Gastrocnemius medialis (tissue), 4 donors: ENCODE results near the gene SCTR. TPM values are rescaled to one million over a fixed set of nuclear protein-coding genes. Genes with fewer than 3 reads are reported as not detected.

Source experiments
- ATAC-seq, 2 donors: fragments of 150-250 bp; one replicate each; pipeline ENCODE4 v1.9.1; 2016
- DNase-seq, 2 donors: peaks; one replicate each; pipeline ENCODE4 v3.0.0-alpha.2; 2019
- H3K27ac ChIP-seq, 4 donors: fragments of 200-600 bp; sonication (generic); 1 replicate in 1 of 4; 2 replicates in 3 of 4; pipeline ENCODE4 v1.5.1; 2016 to 2018; ENCODE audit warnings: mild to moderate bottlenecking in 2 of 4, moderate library complexity in 1 of 4
- H3K27me3 ChIP-seq, 3 donors: fragments of 200-600 bp; sonication (generic) in 2 of 3; 1 replicate in 1 of 3; 2 replicates in 2 of 3; pipeline versions ENCODE4 v1.5.1 to v1.6.0; 2016 to 2019; ENCODE audit warnings: mild to moderate bottlenecking in 1 of 3, moderate library complexity in 1 of 3
- H3K36me3 ChIP-seq, 2 donors: fragments of 200-600 bp; sonication (generic) in 1 of 2; one replicate each; pipeline ENCODE4 v1.5.1; 2017 to 2018
- H3K4me1 ChIP-seq, 2 donors: fragments of 200-600 bp; sonication (generic) in 1 of 2; one replicate each; pipeline ENCODE4 v1.5.1; 2016 to 2017; ENCODE audit warnings: mild to moderate bottlenecking in 2 of 2
- H3K4me3 ChIP-seq, 4 donors: fragments of 200-600 bp; sonication (generic) in 3 of 4; 1 replicate in 1 of 4; 2 replicates in 3 of 4; pipeline ENCODE4 v1.5.1; 2016 to 2019; ENCODE audit warnings: mild to moderate bottlenecking in 2 of 4
- H3K9me3 ChIP-seq, 3 donors: fragments of 200-600 bp; sonication (generic) in 2 of 3; 1 replicate in 1 of 3; 2 replicates in 2 of 3; pipeline ENCODE4 v1.5.1; 2016 to 2019
- POLR2A ChIP-seq, 2 donors: fragments of 450-650 bp; IDR thresholded peaks; one replicate each; pipeline ENCODE4 v1.6.1; 2017; ENCODE audit warnings: antibody characterized with exemption in 2 of 2, mild to moderate bottlenecking in 2 of 2, moderate library complexity in 2 of 2
- in situ Hi-C, 4 donors: fragments of 200-750 bp; cut with MboI; loops; one replicate each; pipeline versions ENCODE4 v1.15.0 to v1.8.0; 2017; ENCODE audit warnings: low sequenced_read_pairs in 4 of 4
- intact Hi-C: fragments of 100-400 bp; cut with DNase I; formaldehyde crosslinking; loops from one replicate; pipeline ENCODE4 v1.15.1; 2023; ENCODE audit warnings: low total_unique reads
- total RNA-seq, 4 donors: library from RNA; depleted of rRNA; stranded (reverse); fragments of >200 nt; gene quantifications; one replicate each; pipeline versions ENCODE4 v1.1.0 to v1.2.3, GENCODE V29; 2016
- TF ChIP-seq, protein P1 (sequence below), 5 experiments: fragments of 450-650 bp in 3 of 5; fragments of 200-600 bp in 2 of 5; sonication (generic) in 2 of 5; IDR thresholded peaks in 4 of 5; conservative IDR thresholded peaks in 1 of 5; 1 replicate in 4 of 5; 2 replicates in 1 of 5; pipeline ENCODE4 v1.5.1; 2016 to 2019; ENCODE audit warnings: antibody characterized with exemption in 5 of 5, mild to moderate bottlenecking in 3 of 5, moderate library complexity in 3 of 5

Gene SCTR
- total RNA-seq, 4 donors from 2014 or later = not detected

DNA sequence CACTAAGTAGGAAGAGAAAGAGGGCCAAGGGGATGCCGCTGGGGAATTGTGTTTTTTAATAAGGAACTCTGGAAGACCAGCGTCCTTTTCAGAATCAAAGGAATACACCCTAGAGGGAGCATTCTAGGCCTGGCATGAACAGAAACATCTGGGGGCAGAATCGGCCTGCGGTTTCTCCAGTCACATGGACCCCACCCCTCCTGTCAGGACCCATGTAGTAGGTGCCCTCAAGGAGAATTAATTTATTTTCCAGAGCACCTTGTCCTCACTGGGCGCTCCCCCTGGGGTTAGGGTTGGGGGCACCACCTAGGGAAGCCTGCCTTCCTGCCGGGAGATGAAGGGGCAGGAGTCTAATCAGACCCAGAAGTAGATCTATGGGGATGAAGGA lies 48.4 kb downstream of the SCTR start:
- intact Hi-C loops (loop anchor here (1.0 kb wide), 1 partner anchor 69 kb away; no protein-coding TSS in a partner anchor), in situ Hi-C loops (loop anchor here in 2 of 4 donors (5.0 to 10.0 kb wide), 2 partner anchors 64 to 71 kb away; no protein-coding TSS in a partner anchor)
- Histone ChIP-seq H3K4me3 (no peak overlapping the region), H3K36me3 (no peaks in the 10 kb centered on the region), H3K9me3 (no peaks in the 10 kb centered on the region), H3K27me3 (no peaks in the 10 kb centered on the region), H3K27ac (no peak overlapping the region), H3K4me1 (no peaks in the 10 kb centered on the region)
- ATAC-seq (peak in 1 of 2 donors; percentile 9), DNase-seq (no peak)
- TF ChIP-seq, protein P1, sequence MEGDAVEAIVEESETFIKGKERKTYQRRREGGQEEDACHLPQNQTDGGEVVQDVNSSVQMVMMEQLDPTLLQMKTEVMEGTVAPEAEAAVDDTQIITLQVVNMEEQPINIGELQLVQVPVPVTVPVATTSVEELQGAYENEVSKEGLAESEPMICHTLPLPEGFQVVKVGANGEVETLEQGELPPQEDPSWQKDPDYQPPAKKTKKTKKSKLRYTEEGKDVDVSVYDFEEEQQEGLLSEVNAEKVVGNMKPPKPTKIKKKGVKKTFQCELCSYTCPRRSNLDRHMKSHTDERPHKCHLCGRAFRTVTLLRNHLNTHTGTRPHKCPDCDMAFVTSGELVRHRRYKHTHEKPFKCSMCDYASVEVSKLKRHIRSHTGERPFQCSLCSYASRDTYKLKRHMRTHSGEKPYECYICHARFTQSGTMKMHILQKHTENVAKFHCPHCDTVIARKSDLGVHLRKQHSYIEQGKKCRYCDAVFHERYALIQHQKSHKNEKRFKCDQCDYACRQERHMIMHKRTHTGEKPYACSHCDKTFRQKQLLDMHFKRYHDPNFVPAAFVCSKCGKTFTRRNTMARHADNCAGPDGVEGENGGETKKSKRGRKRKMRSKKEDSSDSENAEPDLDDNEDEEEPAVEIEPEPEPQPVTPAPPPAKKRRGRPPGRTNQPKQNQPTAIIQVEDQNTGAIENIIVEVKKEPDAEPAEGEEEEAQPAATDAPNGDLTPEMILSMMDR (IDR thresholded peaks at IDR 0.05 in 4 of 5, conservative IDR thresholded peaks at IDR 0.05 in 1 of 5) = no peak
- TF ChIP-seq POLR2A (IDR thresholded peaks at IDR 0.05) = no peak

DNA sequence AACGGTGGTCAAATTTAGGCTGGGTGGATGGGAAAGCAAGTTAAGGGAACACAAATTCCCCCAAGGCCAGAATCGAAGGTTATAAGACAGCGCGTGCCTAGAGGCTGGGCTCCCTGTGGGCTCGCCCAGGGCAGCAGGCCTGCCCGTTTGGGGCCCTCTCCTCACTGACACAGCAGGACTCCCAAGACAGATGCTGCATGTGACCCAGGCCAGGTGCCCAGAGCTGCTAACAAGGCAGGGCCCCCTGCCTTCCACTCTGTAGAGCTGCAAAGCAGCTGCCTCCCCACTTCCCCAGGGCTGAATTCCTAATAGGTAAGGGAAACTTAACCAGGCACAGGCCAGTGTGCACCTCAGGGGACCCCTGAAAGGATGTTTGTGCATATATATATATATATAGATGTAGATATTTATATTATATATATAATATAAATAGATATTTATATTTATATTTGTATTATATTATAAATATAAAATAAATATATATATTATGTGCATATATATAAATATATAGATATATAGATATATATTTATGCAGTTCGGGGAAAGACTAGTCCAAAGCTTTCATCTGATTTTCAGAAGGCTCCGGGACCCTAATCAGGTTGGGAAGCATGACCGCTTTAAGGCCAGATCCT lies 48.9 kb downstream of the SCTR start:
- Histone ChIP-seq H3K9me3 (no peaks in the 10 kb centered on the region), H3K36me3 (no peaks in the 10 kb centered on the region), H3K27ac (no peak overlapping the region), H3K27me3 (no peaks in the 10 kb centered on the region), H3K4me1 (no peaks in the 10 kb centered on the region), H3K4me3 (no peak overlapping the region)
- intact Hi-C loops (no loop called here), in situ Hi-C loops (loop anchor here in 2 of 4 donors (5.0 to 10.0 kb wide), 2 partner anchors 63 to 71 kb away; no protein-coding TSS in a partner anchor)
- DNase-seq = no peak
- TF ChIP-seq POLR2A (IDR thresholded peaks at IDR 0.05) = no peak
- TF ChIP-seq, protein P1 (IDR thresholded peaks at IDR 0.05 in 4 of 5, conservative IDR thresholded peaks at IDR 0.05 in 1 of 5) = no peak
- no peak for ATAC-seq

DNA sequence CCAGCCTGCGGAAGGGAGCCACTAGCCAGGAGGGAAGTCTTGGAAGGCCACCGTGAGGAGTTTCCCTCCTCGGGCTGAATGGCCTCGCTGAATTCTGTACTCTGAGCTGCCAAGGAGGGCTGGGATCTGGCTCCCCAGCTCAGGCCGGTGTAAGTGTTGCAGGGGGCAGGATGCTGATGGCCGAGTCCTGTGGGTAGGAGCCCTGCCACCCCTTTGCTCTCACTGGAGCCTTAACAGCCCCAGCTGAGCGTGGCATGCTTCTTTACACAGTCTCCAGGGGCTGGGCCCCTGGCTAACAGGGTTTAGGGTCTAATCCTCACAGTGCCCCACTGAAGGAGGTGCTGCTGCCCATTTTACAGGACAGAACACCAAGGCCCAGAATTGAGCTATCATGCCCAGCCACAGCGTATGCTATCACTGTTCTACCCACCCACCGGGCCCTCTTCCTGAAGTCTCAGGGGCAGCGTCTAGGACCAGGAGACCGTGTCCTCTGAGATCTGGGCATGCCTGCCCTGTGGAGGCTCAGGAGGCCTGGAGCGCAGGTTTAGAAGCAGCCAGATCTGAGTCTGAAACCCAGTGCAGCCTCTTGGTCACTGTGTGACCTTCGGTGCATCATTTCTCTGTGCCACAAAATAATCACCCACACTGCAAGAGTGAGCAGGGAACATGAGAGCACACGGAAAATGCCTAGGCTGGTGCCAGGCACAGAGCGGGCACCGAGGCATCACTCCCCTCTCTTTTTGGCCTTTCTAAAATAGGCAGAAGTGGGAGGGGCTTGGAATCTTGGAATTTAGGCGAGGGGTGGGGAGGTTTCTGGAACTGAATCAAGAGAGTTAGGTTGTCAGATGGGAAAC lies 49.7 kb downstream of the SCTR start:
- Histone ChIP-seq H3K36me3 (no peaks in the 10 kb centered on the region), H3K9me3 (no peaks in the 10 kb centered on the region), H3K27ac (no peak overlapping the region), H3K4me1 (no peaks in the 10 kb centered on the region), H3K27me3 (no peaks in the 10 kb centered on the region), H3K4me3 (no peak overlapping the region)
- TF ChIP-seq, protein P1 (IDR thresholded peaks at IDR 0.05 in 4 of 5, conservative IDR thresholded peaks at IDR 0.05 in 1 of 5) = no peak
- no peak for TF ChIP-seq POLR2A (IDR thresholded peaks at IDR 0.05)
- in situ Hi-C loops (loop anchor here in 2 of 4 donors (5.0 to 10.0 kb wide), 2 partner anchors 62 to 70 kb away; no protein-coding TSS in a partner anchor), intact Hi-C loops (no loop called here)
- ATAC-seq (no peak), DNase-seq (no peak)

DNA sequence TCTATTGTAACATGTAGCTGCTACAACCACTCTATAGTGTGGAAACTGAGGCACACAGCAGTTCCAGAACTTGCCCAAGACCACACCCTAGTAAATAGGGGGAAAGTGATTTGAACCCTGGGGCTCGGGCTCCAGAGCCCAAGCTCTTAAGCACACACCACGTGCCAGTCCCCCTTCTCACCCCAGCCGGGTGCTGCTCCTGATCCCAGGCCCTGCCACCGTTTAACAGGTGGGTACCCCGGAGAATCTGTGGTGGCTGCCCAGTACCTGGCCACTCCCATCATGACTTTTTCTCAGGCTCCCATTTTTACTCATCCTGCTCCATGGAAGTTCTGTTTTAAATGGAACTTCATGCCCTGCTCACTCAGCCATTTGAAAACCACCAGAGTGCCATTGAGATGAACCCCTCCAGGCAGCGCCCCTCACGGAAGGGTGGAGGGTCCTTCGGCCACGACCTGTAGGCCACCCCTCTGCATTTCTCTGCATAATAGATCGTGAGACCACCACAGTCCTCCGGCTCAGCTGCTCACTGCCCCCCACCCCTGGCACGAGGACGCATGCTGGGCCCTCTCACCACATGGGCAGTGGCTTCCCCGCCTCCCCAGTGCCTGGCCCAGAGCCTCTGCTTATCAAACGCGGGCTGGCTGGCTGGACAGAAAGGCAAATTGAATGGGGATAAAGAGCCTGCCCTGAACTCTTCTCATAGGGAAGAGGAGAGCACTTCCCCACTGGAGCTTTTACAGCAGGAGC lies 50.5 kb downstream of the SCTR start:
- in situ Hi-C loops (loop anchor here in 1 of 4 donors (10.0 kb wide), 1 partner anchor 69 kb away; no protein-coding TSS in a partner anchor), intact Hi-C loops (no loop called here)
- TF ChIP-seq, protein P1 (IDR thresholded peaks at IDR 0.05 in 4 of 5, conservative IDR thresholded peaks at IDR 0.05 in 1 of 5) = no peak
- TF ChIP-seq POLR2A (IDR thresholded peaks at IDR 0.05) = no peak
- ATAC-seq = no peak
- H3K4me1 ChIP-seq = peaks cover 0 to 1% of the 10 kb centered on the region in 2 donors
- H3K9me3 ChIP-seq = no peaks in the 10 kb centered on the region
- no peaks in the 10 kb centered on the region for H3K36me3 ChIP-seq
- no peak for DNase-seq
- H3K4me3 ChIP-seq = no peak overlapping the region
- H3K27me3 ChIP-seq = no peaks in the 10 kb centered on the region
- H3K27ac ChIP-seq = no peak overlapping the region
